OCI-LY7 (cell line): ENCODE measurements around the gene SHISA2. TPM values are rescaled to one million over a fixed set of nuclear protein-coding genes. Genes with fewer than 3 reads are reported as not detected.

ENCODE experiments used
- BruUV-seq: library from RNA; stranded (reverse); fragments of 400-500 nt; replicated peaks from 2 replicates; lab custom pipeline; 2021; lab: Mats Ljungman, UMichigan
- CTCF ChIA-PET: fragments of 300-600 bp; sonication (Branson Sonifier 250); formaldehyde crosslinking; loops from one replicate; lab custom pipeline; 2022; ENCODE audit warnings: antibody characterized with exemption; ENCODE audit not compliant: unreplicated experiment; lab: Charles Lee
- POLR2A ChIA-PET: fragments of 300-600 bp; sonication (Branson Sonifier 250); formaldehyde crosslinking; loops from one replicate; lab custom pipeline; 2022; ENCODE audit warnings: antibody characterized with exemption; lab: Charles Lee
- DNase-seq: peaks from one replicate; pipeline ENCODE4 v3.0.0-alpha.2; 2015; ENCODE audit warnings: low spot score
- H2AFZ ChIP-seq: fragments of 200-600 bp; sonication (generic), shearing (Covaris generic); 2 replicates; pipeline ENCODE4 v1.6.1; 2014; ENCODE audit warnings: mild to moderate bottlenecking, antibody characterized with exemption, low read length, moderate library complexity
- H3K27ac ChIP-seq: fragments of 200-600 bp; sonication (generic); 2 replicates; pipeline ENCODE4 v1.5.1; 2014; ENCODE audit warnings: mixed run types, low read depth, mild to moderate bottlenecking, moderate library complexity, low read length, inconsistent platforms; ENCODE audit not compliant: poor library complexity, severe bottlenecking
- H3K36me3 ChIP-seq: fragments of 200-600 bp; sonication (generic); 2 replicates; pipeline ENCODE4 v1.6.1; 2014; ENCODE audit warnings: mild to moderate bottlenecking, antibody characterized with exemption, low read length, moderate library complexity, mixed read lengths; ENCODE audit not compliant: insufficient read depth
- H3K4me1 ChIP-seq: fragments of 200-600 bp; sonication (generic); 2 replicates; pipeline ENCODE4 v1.5.1; 2014; ENCODE audit warnings: mild to moderate bottlenecking, low read length; ENCODE audit not compliant: insufficient read depth, poor library complexity, severe bottlenecking
- H3K4me2 ChIP-seq: fragments of 200-600 bp; sonication (generic); 2 replicates; pipeline ENCODE4 v1.6.1; 2014; ENCODE audit warnings: mild to moderate bottlenecking, low read length
- H3K4me3 ChIP-seq: fragments of 200-600 bp; sonication (generic); 2 replicates; pipeline ENCODE4 v1.5.1; 2014; ENCODE audit warnings: mild to moderate bottlenecking, low read depth, low read length; ENCODE audit not compliant: poor library complexity, severe bottlenecking
- H3K79me2 ChIP-seq: fragments of 200-600 bp; sonication (generic); 2 replicates; pipeline ENCODE4 v1.6.1; 2016; ENCODE audit warnings: low read depth, mild to moderate bottlenecking, low read length, moderate library complexity, mixed read lengths; ENCODE audit not compliant: insufficient read depth
- H3K9me2 ChIP-seq: fragments of 200-600 bp; sonication (generic); 2 replicates; pipeline ENCODE4 v1.6.1; 2016; ENCODE audit warnings: mild to moderate bottlenecking, low read length, mixed read lengths; ENCODE audit not compliant: insufficient read depth
- H3K9me3 ChIP-seq: fragments of 200-600 bp; sonication (generic); 2 replicates; pipeline ENCODE4 v1.6.1; 2014; ENCODE audit warnings: mild to moderate bottlenecking, mixed run types, low read length, mixed read lengths
- H4K20me1 ChIP-seq: fragments of 200-600 bp; sonication (generic); 2 replicates; pipeline ENCODE4 v1.6.1; 2014; ENCODE audit warnings: mild to moderate bottlenecking, antibody characterized with exemption, low read length, moderate library complexity, mixed read lengths; ENCODE audit not compliant: insufficient read depth
- CTCF ChIP-seq: fragments of 200-600 bp; sonication (generic); conservative IDR thresholded peaks from 2 replicates; pipeline ENCODE4 v1.5.1; 2014; ENCODE audit warnings: mild to moderate bottlenecking, antibody characterized with exemption, low read length, moderate library complexity, mixed read lengths
- EZH2phosphoT487 ChIP-seq: fragments of 200-600 bp; sonication (generic); IDR thresholded peaks from 2 replicates; pipeline ENCODE4 v1.6.1; 2018; ENCODE audit warnings: low read depth, borderline replicate concordance, mild to moderate bottlenecking, mixed run types, antibody characterized with exemption, low read length, moderate library complexity, mixed read lengths
- intact Hi-C: fragments of 100-400 bp; cut with micrococcal nuclease; formaldehyde crosslinking; loops from one replicate; pipeline ENCODE4 v1.10.0; 2022; ENCODE audit not compliant: unreplicated experiment
- total RNA-seq, 2 experiments: library from RNA; depleted of rRNA in 1 of 2; stranded (reverse); fragments of >200 nt in 1 of 2; shearing (Covaris generic) in 1 of 2; gene quantifications; 2 replicates each; pipeline ENCODE4 v1.2.3, GENCODE V29; 2014 to 2022

SHISA2 gene
- total RNA-seq, 2 experiments from 2014 or later: not detected

- Histone ChIP-seq H2AFZ (no peak overlapping the region), H3K4me1 (no peaks in the 10 kb centered on the region), H3K9me3 (no peaks in the 10 kb centered on the region), H3K4me2 (no peak overlapping the region), H3K79me2 (no peaks in the 10 kb centered on the region), H3K36me3 (no peaks in the 10 kb centered on the region), H3K4me3 (no peak overlapping the region), H3K27ac (no peak overlapping the region), H3K9me2 (no peaks in the 10 kb centered on the region), H4K20me1 (no peaks in the 10 kb centered on the region)
- ChIA-PET POLR2A (no interaction called here), CTCF (no interaction called here)
- TF ChIP-seq CTCF: no peak
- TF ChIP-seq EZH2phosphoT487: no peak
- no TSS peak for BruUV-seq
- DNase-seq: no peak
- intact Hi-C loops: no loop called here
These were observed 6.7 kb downstream of the SHISA2 start for GRCh38 chr13:26045142-26045541.

- Histone ChIP-seq H3K9me2 (no peaks in the 10 kb centered on the region), H3K9me3 (no peaks in the 10 kb centered on the region), H3K4me3 (no peak overlapping the region), H3K27ac (no peak overlapping the region), H3K36me3 (no peaks in the 10 kb centered on the region), H2AFZ (no peak overlapping the region), H4K20me1 (no peaks in the 10 kb centered on the region), H3K79me2 (no peaks in the 10 kb centered on the region), H3K4me1 (no peaks in the 10 kb centered on the region), H3K4me2 (no peak overlapping the region)
- no peak for DNase-seq
- BruUV-seq: no TSS peak
- CTCF ChIA-PET: no interaction called here
- TF ChIP-seq EZH2phosphoT487 (no peak), CTCF (no peak)
- POLR2A ChIA-PET: no interaction called here
- intact Hi-C loops: no loop called here
These were observed 9.0 kb downstream of the SHISA2 start for GRCh38 chr13:26042785-26043184.

- no peaks in the 10 kb centered on the region for H3K9me2 ChIP-seq
- H3K36me3 ChIP-seq: no peaks in the 10 kb centered on the region
- no peak overlapping the region for H3K27ac ChIP-seq
- H3K4me3 ChIP-seq: no peak overlapping the region
- H2AFZ ChIP-seq: no peak overlapping the region
- no peak for TF ChIP-seq CTCF
- no peak for TF ChIP-seq EZH2phosphoT487
- no peak for DNase-seq
- BruUV-seq: no TSS peak
- H3K4me2 ChIP-seq: no peak overlapping the region
- intact Hi-C loops: no loop called here
- no peaks in the 10 kb centered on the region for H3K79me2 ChIP-seq
- H3K9me3 ChIP-seq: no peaks in the 10 kb centered on the region
- H4K20me1 ChIP-seq: no peaks in the 10 kb centered on the region
- POLR2A ChIA-PET: no interaction called here
- CTCF ChIA-PET: no interaction called here
- H3K4me1 ChIP-seq: no peaks in the 10 kb centered on the region
These were observed 10.4 kb downstream of the SHISA2 start for GRCh38 chr13:26041444-26041843.
